Right lobe of liver (tissue), 4 donors: ENCODE measurements around the gene PHKG2.

Source experiments
- CTCF ChIP-seq, 4 donors: fragments of 200-600 bp in 3 of 4; fragments of 450-650 bp in 1 of 4; IDR thresholded peaks; one replicate each; pipeline versions ENCODE4 v1.5.1 to v1.8.0; 2016 to 2022; ENCODE audit warnings: antibody characterized with exemption in 4 of 4, mild to moderate bottlenecking in 2 of 4
- POLR2A ChIP-seq: fragments of 450-650 bp; IDR thresholded peaks from one replicate; pipeline ENCODE4 v1.6.1; 2017; ENCODE audit warnings: antibody characterized with exemption, mild to moderate bottlenecking
- donor health status: DM: no; HTN: no; CAD: no.
- donor health status: DM: no; HTN: no; CAD: no.
- donor health status: DM: no; HTN: yes; CAD: no.

DNA sequence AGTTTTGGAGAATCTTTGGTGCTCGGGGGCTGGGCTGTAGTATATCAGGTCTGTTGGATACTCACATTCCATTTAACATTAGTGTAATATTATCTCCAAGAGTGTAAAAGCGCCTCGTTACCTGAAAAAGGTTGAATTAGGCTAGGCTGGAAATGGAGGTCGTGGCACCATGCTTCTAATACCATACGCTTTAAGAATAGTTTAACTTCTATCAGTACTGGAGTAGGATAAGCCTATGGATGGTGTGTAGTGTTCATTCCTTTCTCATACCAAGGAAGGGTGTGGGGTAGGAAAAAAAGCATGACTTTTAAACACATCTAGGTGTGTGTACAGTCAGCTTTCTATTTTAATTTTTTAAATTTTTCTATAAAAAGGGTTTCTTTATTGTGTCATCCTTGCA, 47.3 kb upstream of the PHKG2 start:
- TF ChIP-seq CTCF (IDR thresholded peaks at IDR 0.05), result no peak
- TF ChIP-seq POLR2A, result no peak
